ENCODE measurements around the gene LSM3.

Gene LSM3

GRCh38 chr3:14138878-14139655, 39.5 kb upstream of the LSM3 start:
- peak; percentile 70 for DNase-seq (ENCODE audit: low spot score)
- peak overlapping the region in 1 of 2 donors; percentile 91 for H3K27ac ChIP-seq
- H3K4me3 ChIP-seq: no peak overlapping the region
- TF ChIP-seq, protein P1, sequence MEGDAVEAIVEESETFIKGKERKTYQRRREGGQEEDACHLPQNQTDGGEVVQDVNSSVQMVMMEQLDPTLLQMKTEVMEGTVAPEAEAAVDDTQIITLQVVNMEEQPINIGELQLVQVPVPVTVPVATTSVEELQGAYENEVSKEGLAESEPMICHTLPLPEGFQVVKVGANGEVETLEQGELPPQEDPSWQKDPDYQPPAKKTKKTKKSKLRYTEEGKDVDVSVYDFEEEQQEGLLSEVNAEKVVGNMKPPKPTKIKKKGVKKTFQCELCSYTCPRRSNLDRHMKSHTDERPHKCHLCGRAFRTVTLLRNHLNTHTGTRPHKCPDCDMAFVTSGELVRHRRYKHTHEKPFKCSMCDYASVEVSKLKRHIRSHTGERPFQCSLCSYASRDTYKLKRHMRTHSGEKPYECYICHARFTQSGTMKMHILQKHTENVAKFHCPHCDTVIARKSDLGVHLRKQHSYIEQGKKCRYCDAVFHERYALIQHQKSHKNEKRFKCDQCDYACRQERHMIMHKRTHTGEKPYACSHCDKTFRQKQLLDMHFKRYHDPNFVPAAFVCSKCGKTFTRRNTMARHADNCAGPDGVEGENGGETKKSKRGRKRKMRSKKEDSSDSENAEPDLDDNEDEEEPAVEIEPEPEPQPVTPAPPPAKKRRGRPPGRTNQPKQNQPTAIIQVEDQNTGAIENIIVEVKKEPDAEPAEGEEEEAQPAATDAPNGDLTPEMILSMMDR (IDR thresholded peaks at IDR 0.05): no peak

DNA sequence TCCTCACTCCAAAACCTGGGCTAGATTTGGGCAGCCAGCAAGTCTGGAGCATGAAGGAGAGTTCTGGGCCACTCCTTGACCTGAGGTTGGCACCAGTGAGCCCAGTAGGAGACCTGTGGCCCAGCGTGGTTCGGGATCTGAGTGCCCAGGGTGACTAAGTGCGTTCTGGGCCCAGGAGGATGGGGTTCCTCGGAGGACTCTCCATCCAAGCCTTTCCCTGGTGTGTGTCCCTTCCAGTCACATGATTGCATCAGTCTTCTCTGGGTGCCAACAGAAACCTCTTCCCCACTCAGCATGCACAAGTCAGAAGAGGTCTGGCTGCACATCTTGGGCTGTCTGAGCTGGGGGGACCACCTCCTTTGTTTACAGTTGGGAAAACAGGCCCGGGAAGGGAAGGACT, 38.8 kb upstream of the LSM3 start:
- peak; percentile 74 for DNase-seq (ENCODE audit: low spot score)
- no peak overlapping the region for H3K4me3 ChIP-seq
- H3K27ac ChIP-seq: peak overlapping the region in 1 of 2 donors; percentile 91
- TF ChIP-seq, protein P1 (IDR thresholded peaks at IDR 0.05): no peak

DNA sequence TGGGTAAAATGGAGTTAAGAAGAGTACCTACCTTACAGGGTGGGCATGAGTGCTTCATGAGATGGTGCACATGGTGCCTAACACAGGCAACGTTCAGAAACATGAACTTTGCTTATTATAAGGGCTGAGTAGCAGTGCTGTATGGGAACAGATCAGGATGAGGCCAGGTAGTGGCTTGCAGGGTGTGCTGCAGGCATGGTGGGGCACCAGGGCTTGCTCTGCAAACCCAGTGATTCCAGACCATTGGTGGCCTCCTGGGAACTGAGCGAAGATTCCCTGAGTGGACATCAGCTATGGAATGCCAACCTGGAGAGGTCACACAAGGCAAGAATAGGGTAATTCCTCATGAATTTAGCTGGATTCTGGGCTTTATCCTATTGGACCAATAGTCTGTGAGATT, 37.9 kb upstream of the LSM3 start:
- TF ChIP-seq, protein P1 (IDR thresholded peaks at IDR 0.05): no peak
- H3K27ac ChIP-seq: peak overlapping the region; percentile 58 to 91
- DNase-seq (ENCODE audit: low spot score): no peak
- no peak overlapping the region for H3K4me3 ChIP-seq

GRCh38 chr3:14141144-14141543, 37.5 kb upstream of the LSM3 start:
- no peak for DNase-seq (ENCODE audit: low spot score)
- TF ChIP-seq, protein P1 (IDR thresholded peaks at IDR 0.05): no peak
- peak overlapping the region; percentile 58 to 91 for H3K27ac ChIP-seq
- H3K4me3 ChIP-seq: no peak overlapping the region

- TF ChIP-seq, protein P1 (IDR thresholded peaks at IDR 0.05): no peak
- Histone ChIP-seq H3K4me3 (no peak overlapping the region), H3K27ac (peak overlapping the region; percentile 58 to 91)
- DNase-seq (ENCODE audit: low spot score): peak; percentile 70
These were observed 36.8 kb upstream of the LSM3 start for GRCh38 chr3:14141602-14142341.

DNA sequence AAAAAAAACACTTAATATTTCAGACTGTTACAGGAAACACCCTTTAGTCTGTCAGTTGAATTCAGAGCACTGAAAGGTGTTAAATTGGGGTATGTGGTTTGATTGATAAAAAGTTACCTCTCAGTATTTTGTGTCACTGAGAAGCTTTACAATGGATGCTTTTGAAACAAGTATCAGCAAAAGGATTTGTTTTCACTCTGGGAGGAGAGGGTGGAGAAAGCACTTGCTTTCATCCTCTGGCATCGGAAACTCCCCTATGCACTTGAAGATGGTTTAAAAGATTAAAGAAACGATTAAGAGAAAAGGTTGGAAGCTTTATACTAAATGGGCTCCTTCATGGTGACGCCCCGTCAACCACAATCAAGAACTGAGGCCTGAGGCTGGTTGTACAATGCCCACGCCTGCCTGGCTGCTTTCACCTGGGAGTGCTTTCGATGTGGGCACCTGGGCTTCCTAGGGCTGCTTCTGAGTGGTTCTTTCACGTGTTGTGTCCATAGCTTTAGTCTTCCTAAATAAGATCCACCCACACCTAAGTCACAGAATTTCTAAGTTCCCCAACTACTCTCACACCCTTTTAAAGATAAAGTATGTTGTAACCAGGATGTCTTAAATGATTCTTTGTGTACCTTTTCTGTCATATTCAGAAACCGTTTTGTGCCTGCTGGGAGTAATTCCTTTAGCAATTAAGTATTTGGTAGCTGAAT, 35.9 kb upstream of the LSM3 start:
- TF ChIP-seq, protein P1 (IDR thresholded peaks at IDR 0.05): no peak
- Histone ChIP-seq H3K27ac (peak overlapping the region; percentile 58 to 91), H3K4me3 (no peak overlapping the region)
- no peak for DNase-seq (ENCODE audit: low spot score)
